HEK293T (cell line): Measurements from ENCODE around the gene LRRC72.
"Not testable (repeated sequence)": the region's sequence is repeated elsewhere in the genome, so short reads cannot be mapped to it uniquely, and the experiment has no call there.

Source experiments
- CTCF ChIA-PET: fragments of 350-600 bp; formaldehyde crosslinking; extraction: SDS; loops from one replicate; lab custom pipeline; 2021; ENCODE audit warnings: antibody characterized with exemption, inconsistent platforms; lab: Yijun Ruan, JAX
- POLR2A ChIA-PET: fragments of 350-600 bp; formaldehyde crosslinking; extraction: SDS; loops from one replicate; lab custom pipeline; 2020; ENCODE audit warnings: antibody characterized with exemption, inconsistent platforms; lab: Yijun Ruan, JAX
- DNase-seq: peaks from one replicate; pipeline ENCODE4 v3.0.0; 2012; ENCODE audit warnings: mixed read lengths; ENCODE audit errors: extremely low spot score
- ARNT ChIP-seq: fragments of 450-650 bp; IDR thresholded peaks from 2 replicates; pipeline ENCODE4 v1.6.1; 2017; ENCODE audit warnings: mild to moderate bottlenecking
- BHLHE40 ChIP-seq: fragments of 450-650 bp; IDR thresholded peaks from 2 replicates; pipeline ENCODE4 v1.6.1; 2016; ENCODE audit warnings: mild to moderate bottlenecking, moderate library complexity, borderline replicate concordance
- CTBP1 ChIP-seq: fragments of 450-650 bp; IDR thresholded peaks from 2 replicates; pipeline ENCODE4 v1.6.1; 2016; ENCODE audit warnings: borderline replicate concordance
- ELF4 ChIP-seq: fragments of 450-650 bp; IDR thresholded peaks from 2 replicates; pipeline ENCODE4 v1.6.1; 2017; ENCODE audit warnings: antibody characterized with exemption
- FOXA1 ChIP-seq: fragments of 450-650 bp; IDR thresholded peaks from 2 replicates; pipeline ENCODE4 v1.6.1; 2016; ENCODE audit warnings: mild to moderate bottlenecking
- FOXK2 ChIP-seq: fragments of 450-650 bp; IDR thresholded peaks from 2 replicates; pipeline ENCODE4 v1.6.1; 2016; ENCODE audit warnings: mild to moderate bottlenecking
- FOXM1 ChIP-seq: fragments of 450-650 bp; IDR thresholded peaks from 2 replicates; pipeline ENCODE4 v1.6.1; 2017; ENCODE audit warnings: mild to moderate bottlenecking, borderline replicate concordance
- HDGF ChIP-seq: fragments of 450-650 bp; IDR thresholded peaks from 2 replicates; pipeline ENCODE4 v1.6.1; 2017; ENCODE audit warnings: antibody characterized with exemption, borderline replicate concordance
- L3MBTL2 ChIP-seq: fragments of 450-650 bp; conservative IDR thresholded peaks from 2 replicates; pipeline ENCODE4 v1.6.1; 2016; ENCODE audit warnings: mild to moderate bottlenecking
- LEF1 ChIP-seq: fragments of 450-650 bp; IDR thresholded peaks from 2 replicates; pipeline ENCODE4 v1.6.1; 2017; ENCODE audit warnings: mild to moderate bottlenecking, borderline replicate concordance
- NFRKB ChIP-seq: fragments of 450-650 bp; IDR thresholded peaks from 2 replicates; pipeline ENCODE4 v1.6.1; 2016; ENCODE audit warnings: mild to moderate bottlenecking, moderate library complexity
- PKNOX1 ChIP-seq: fragments of 450-650 bp; IDR thresholded peaks from 2 replicates; pipeline ENCODE4 v1.6.1; 2016
- SP1 ChIP-seq: fragments of 450-650 bp; IDR thresholded peaks from 2 replicates; pipeline ENCODE4 v1.6.1; 2017
- SUZ12 ChIP-seq: fragments of 450-650 bp; IDR thresholded peaks from 2 replicates; pipeline ENCODE4 v1.6.1; 2016; ENCODE audit warnings: mild to moderate bottlenecking
- TARDBP ChIP-seq: fragments of 450-650 bp; IDR thresholded peaks from 2 replicates; pipeline ENCODE4 v1.6.1; 2016
- ZNF384 ChIP-seq: fragments of 450-650 bp; IDR thresholded peaks from 2 replicates; pipeline ENCODE4 v1.6.1; 2016

Gene LRRC72

GRCh38 chr7:16524332-16524731, 2.3 kb upstream of the LRRC72 start:
- POLR2A ChIA-PET = no interaction called here
- DNase-seq = no peak
- CTCF ChIA-PET = no interaction called here
- TF ChIP-seq LEF1 = no peak
- no peak for TF ChIP-seq ELF4
- no peak for TF ChIP-seq SUZ12
- TF ChIP-seq L3MBTL2 = no peak
- no peak for TF ChIP-seq FOXM1
- no peak for TF ChIP-seq NFRKB
- TF ChIP-seq SP1 = no peak
- no peak for TF ChIP-seq ARNT
- TF ChIP-seq TARDBP = no peak
- TF ChIP-seq FOXK2 = no peak
- TF ChIP-seq BHLHE40 = no peak
- TF ChIP-seq CTBP1 = no peak
- TF ChIP-seq FOXA1 = no peak
- no peak for TF ChIP-seq ZNF384
- no peak for TF ChIP-seq PKNOX1
- TF ChIP-seq HDGF = no peak

GRCh38 chr7:16528520-16528919, 1.9 kb downstream of the LRRC72 start:
- ChIA-PET POLR2A (no interaction called here), CTCF (no interaction called here)
- TF ChIP-seq ARNT (no peak), ZNF384 (no peak), L3MBTL2 (no peak), HDGF (no peak), PKNOX1 (no peak)

GRCh38 chr7:16529697-16530096, 3.1 kb downstream of the LRRC72 start:
- TF ChIP-seq FOXM1 (no peak), PKNOX1 (no peak), FOXA1 (no peak), L3MBTL2 (no peak), ARNT (no peak), ZNF384 (no peak), NFRKB (no peak), HDGF (no peak), CTBP1 (no peak), ELF4 (no peak)
- CTCF ChIA-PET = no interaction called here
- DNase-seq = no peak

More at GRCh38 chr7:16528520-16528919, 1.9 kb downstream of the LRRC72 start:
- no peak for DNase-seq

GRCh38 chr7:16531707-16532106, 5.1 kb downstream of the LRRC72 start:
- ChIA-PET POLR2A (interaction anchor here (1.1 kb wide), 1 partner anchor 66 kb away, joined by 3 read pairs; the partner anchor contains the start of gene SOSTDC1), CTCF (interaction anchor here (0.6 kb wide), 1 partner anchor 27 kb away, joined by 3 read pairs; no protein-coding TSS in a partner anchor)
- no peak for DNase-seq
- TF ChIP-seq FOXM1 (no peak), ELF4 (no peak), FOXK2 (no peak), SP1 (no peak), LEF1 (no peak), TARDBP (no peak), HDGF (no peak), ARNT (no peak), NFRKB (no peak), ZNF384 (no peak), FOXA1 (no peak), CTBP1 (no peak), PKNOX1 (no peak), SUZ12 (no peak), L3MBTL2 (no peak), BHLHE40 (no peak)

More at GRCh38 chr7:16529697-16530096, 3.1 kb downstream of the LRRC72 start:
- POLR2A ChIA-PET = no interaction called here

GRCh38 chr7:16532272-16532671, 5.6 kb downstream of the LRRC72 start:
- no peak for DNase-seq
- POLR2A ChIA-PET = no interaction called here
- TF ChIP-seq NFRKB (no peak), LEF1 (no peak)
- CTCF ChIA-PET = no interaction called here

- POLR2A ChIA-PET = interaction anchor here (1.1 kb wide), 1 partner anchor 115 kb away, joined by 4 read pairs; the partner anchor contains the start of gene CRPPA
- DNase-seq = no peak
- no peak for TF ChIP-seq L3MBTL2
- no peak for TF ChIP-seq ZNF384
- no peak for TF ChIP-seq LEF1
- TF ChIP-seq PKNOX1 = no peak
- CTCF ChIA-PET = interaction anchor here (0.6 to 0.7 kb wide), 2 partner anchors 52 to 447 kb away, joined by 3 to 10 read pairs; no protein-coding TSS in a partner anchor
Observed at GRCh38 chr7:16535500-16535899, 8.9 kb downstream of the LRRC72 start.

- POLR2A ChIA-PET, CTCF ChIA-PET, DNase-seq: not testable (repeated sequence)
Observed at GRCh38 chr7:16540559-16540958, 13.9 kb downstream of the LRRC72 start.
